HL-60 (cell line): ENCODE results near the gene DIDO1.

Experiments
- DNase-seq, 2 experiments: peaks; one replicate each; pipeline ENCODE4 v3.0.0-alpha.2; 2010 to 2020; ENCODE audit warnings: low read depth in 1 of 2, low spot score in 1 of 2
- H3K27ac ChIP-seq: fragments of 250-450 bp; sonication (Bioruptor Pico); replicated peaks from 2 replicates; pipeline ENCODE4 v1.5.1; 2020; ENCODE audit warnings: mild to moderate bottlenecking, moderate library complexity
- H3K27me3 ChIP-seq: fragments of 250-450 bp; sonication (Bioruptor Pico); 2 replicates; pipeline ENCODE4 v1.5.1; 2021; ENCODE audit warnings: mild to moderate bottlenecking, moderate library complexity; ENCODE audit not compliant: insufficient read depth, poor library complexity, severe bottlenecking
- H3K4me3 ChIP-seq: replicated peaks from 2 replicates; pipeline ENCODE4 v1.5.1; 2011; ENCODE audit warnings: mild to moderate bottlenecking, control low read depth, low read length; ENCODE audit not compliant: insufficient read depth
- CTCF ChIP-seq: IDR thresholded peaks from one replicate; pipeline ENCODE4 v1.5.1; 2011; ENCODE audit warnings: low read length, control low read depth, inconsistent platforms; ENCODE audit not compliant: insufficient read depth
- GABPA ChIP-seq: IDR thresholded peaks from 2 replicates; pipeline ENCODE4 v1.6.1; 2012; ENCODE audit warnings: low read depth
- POLR2AphosphoS5 ChIP-seq: IDR thresholded peaks from 2 replicates; pipeline ENCODE4 v1.6.1; 2012; ENCODE audit warnings: low read depth
- REST ChIP-seq: IDR thresholded peaks from 2 replicates; pipeline ENCODE4 v1.6.1; 2012; ENCODE audit warnings: low read depth; ENCODE audit not compliant: insufficient replicate concordance
- SPI1 ChIP-seq: IDR thresholded peaks from 2 replicates; pipeline ENCODE4 v1.6.1; 2012; ENCODE audit warnings: low read depth, mild to moderate bottlenecking, borderline replicate concordance

Gene DIDO1

GRCh38 chr20:62918147-62918546 lies 8.2 kb downstream of the DIDO1 start:
- TF ChIP-seq POLR2AphosphoS5 (no peak), SPI1 (no peak), REST (no peak)

DNA sequence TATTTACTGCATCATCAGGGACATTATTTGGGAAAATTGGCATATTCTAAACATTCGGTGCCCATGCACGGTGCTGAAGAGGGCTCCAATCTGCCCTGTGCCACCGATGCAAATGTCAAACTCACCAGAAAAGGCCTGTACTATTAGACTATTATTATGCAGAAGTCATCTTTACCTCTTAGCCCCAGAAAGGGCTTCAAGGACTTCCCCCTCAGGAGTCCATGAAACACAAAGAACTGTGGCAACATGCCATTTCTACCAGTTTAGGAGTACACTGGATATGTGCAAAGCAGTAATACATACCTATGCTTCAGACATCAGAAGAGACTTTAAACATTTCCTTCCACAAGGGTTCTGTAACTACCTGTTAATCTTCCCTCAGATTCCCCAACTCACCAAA lies 8.6 kb downstream of the DIDO1 start:
- H3K27ac ChIP-seq: no peak overlapping the region
- H3K4me3 ChIP-seq: no peak overlapping the region
- H3K27me3 ChIP-seq: no peaks in the 10 kb centered on the region
- DNase-seq: no peak
- TF ChIP-seq CTCF (no peak), REST (no peak), POLR2AphosphoS5 (no peak), SPI1 (0 out of 2 replicates have a peak, but pooled peaks have one; percentile 23)

More at GRCh38 chr20:62918147-62918546, 8.2 kb downstream of the DIDO1 start:
- Histone ChIP-seq H3K4me3 (no peak overlapping the region), H3K27me3 (no peaks in the 10 kb centered on the region), H3K27ac (no peak overlapping the region)
- DNase-seq: no peak

GRCh38 chr20:62916703-62917476 lies 9.4 kb downstream of the DIDO1 start:
- DNase-seq: no peak
- TF ChIP-seq POLR2AphosphoS5: no peak
- TF ChIP-seq CTCF: no peak
- Histone ChIP-seq H3K27ac (no peak overlapping the region), H3K4me3 (no peak overlapping the region), H3K27me3 (no peaks in the 10 kb centered on the region)

DNA sequence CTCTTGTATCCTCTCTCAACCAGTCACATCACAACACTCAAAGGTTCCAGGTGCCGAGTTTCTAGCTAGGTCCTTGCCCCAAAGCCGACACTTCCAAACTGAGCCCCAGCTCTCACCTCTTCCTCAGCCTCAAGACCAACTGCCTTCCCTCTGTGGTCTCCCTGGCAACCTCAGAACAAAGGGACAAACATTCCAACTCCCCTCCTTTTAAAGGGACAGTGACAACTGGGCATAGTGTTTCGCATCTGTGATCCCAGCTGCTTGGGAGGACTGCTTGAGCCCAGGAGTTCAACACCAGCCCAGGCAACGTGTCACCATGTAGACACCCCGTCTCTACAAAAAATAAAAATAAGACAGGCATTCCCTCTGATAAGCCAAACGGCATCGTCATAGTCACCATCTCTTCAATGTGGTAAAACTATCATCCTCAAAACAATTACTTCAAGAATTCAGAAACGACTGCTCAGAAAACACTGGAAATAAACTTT lies 11.3 kb downstream of the DIDO1 start:
- peak; percentile 55 to 61 for DNase-seq
- H3K4me3 ChIP-seq: no peak overlapping the region
- no peaks in the 10 kb centered on the region for H3K27me3 ChIP-seq
- TF ChIP-seq SPI1 (no peak), POLR2AphosphoS5 (no peak), GABPA (no peak), CTCF (no peak), REST (no peak)
- H3K27ac ChIP-seq: peak overlapping the region; percentile 60
